Measurements from ENCODE around the gene DOC2B.
"Not testable (repeated sequence)": the region's sequence is repeated elsewhere in the genome, so short reads cannot be mapped to it uniquely, and the experiment has no call there.

DNA sequence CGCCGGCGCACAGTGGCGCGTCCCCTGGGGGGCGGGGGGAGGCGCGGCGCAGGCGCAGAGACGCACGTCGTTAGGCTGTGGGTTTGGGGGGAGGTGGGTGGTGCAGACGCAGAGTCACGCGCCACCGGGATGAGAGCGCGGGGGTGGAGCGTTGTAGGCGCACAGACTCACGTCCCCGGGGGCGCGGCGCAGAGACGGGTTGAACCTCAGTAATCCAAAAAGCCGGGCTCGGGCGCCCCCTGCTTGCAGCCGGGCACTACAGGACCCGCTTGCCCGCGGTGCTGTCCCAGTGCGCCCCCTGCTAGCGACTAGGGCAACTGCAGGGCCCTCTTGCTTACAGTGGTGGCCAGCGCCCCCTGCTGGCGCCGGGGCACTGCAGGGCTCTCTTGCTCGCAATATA lies 47.5 kb downstream of the DOC2B start:
- not testable (repeated sequence) for TF ChIP-seq TCF12 (IDR thresholded peaks at IDR 0.05); POLR2AphosphoS5 (IDR thresholded peaks at IDR 0.05; ENCODE audit: low read depth, low read length)
- TF ChIP-seq, protein P1, sequence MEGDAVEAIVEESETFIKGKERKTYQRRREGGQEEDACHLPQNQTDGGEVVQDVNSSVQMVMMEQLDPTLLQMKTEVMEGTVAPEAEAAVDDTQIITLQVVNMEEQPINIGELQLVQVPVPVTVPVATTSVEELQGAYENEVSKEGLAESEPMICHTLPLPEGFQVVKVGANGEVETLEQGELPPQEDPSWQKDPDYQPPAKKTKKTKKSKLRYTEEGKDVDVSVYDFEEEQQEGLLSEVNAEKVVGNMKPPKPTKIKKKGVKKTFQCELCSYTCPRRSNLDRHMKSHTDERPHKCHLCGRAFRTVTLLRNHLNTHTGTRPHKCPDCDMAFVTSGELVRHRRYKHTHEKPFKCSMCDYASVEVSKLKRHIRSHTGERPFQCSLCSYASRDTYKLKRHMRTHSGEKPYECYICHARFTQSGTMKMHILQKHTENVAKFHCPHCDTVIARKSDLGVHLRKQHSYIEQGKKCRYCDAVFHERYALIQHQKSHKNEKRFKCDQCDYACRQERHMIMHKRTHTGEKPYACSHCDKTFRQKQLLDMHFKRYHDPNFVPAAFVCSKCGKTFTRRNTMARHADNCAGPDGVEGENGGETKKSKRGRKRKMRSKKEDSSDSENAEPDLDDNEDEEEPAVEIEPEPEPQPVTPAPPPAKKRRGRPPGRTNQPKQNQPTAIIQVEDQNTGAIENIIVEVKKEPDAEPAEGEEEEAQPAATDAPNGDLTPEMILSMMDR (IDR thresholded peaks at IDR 0.05), result not testable (repeated sequence)
